Midbrain (tissue), 1 donor: Measurements from ENCODE around the gene CAST.
"Not testable (repeated sequence)": the region's sequence is repeated elsewhere in the genome, so short reads cannot be mapped to it uniquely, and the experiment has no call there.

Experiments used
- DNase-seq: peaks from one replicate; lab custom pipeline; 2025; lab: John Stamatoyannopoulos, UW

The CAST gene

GRCh38 chr5:96661855-96662724, at the start of gene CAST:
TSS of gene CAST (plus strand) at chr5:96662376. CDS start at chr5:96662423, 47 bp downstream.
- peak; percentile 61 for DNase-seq

- peak; percentile 85 for DNase-seq
Measured at GRCh38 chr5:96614110-96614691, 48.0 kb upstream of the CAST start.

GRCh38 chr5:96615223-96615622, 47.0 kb upstream of the CAST start:
- DNase-seq = no peak

- DNase-seq = no peak
Measured at GRCh38 chr5:96616801-96617200, 45.4 kb upstream of the CAST start.

- DNase-seq = not testable (repeated sequence)
Measured at GRCh38 chr5:96618311-96619016, 43.7 kb upstream of the CAST start.

- no peak for DNase-seq
Measured at GRCh38 chr5:96619946-96620345, 42.2 kb upstream of the CAST start.

GRCh38 chr5:96624596-96624995, 37.6 kb upstream of the CAST start:
- DNase-seq = no peak

GRCh38 chr5:96625365-96625764, 36.8 kb upstream of the CAST start:
- no peak for DNase-seq

GRCh38 chr5:96626956-96627355, 35.2 kb upstream of the CAST start:
- DNase-seq = no peak

- DNase-seq = no peak
Measured at GRCh38 chr5:96627792-96628398, 34.3 kb upstream of the CAST start.

GRCh38 chr5:96628406-96628805, 33.8 kb upstream of the CAST start:
- DNase-seq = no peak

GRCh38 chr5:96629774-96630173, 32.4 kb upstream of the CAST start:
- no peak for DNase-seq

GRCh38 chr5:96633820-96634219, 28.4 kb upstream of the CAST start:
- DNase-seq = no peak

- DNase-seq = no peak
Measured at GRCh38 chr5:96634881-96635280, 27.3 kb upstream of the CAST start.

- DNase-seq = no peak
Measured at GRCh38 chr5:96636046-96636445, 26.1 kb upstream of the CAST start.

GRCh38 chr5:96636594-96636993, 25.6 kb upstream of the CAST start:
- no peak for DNase-seq

GRCh38 chr5:96637196-96637595, 25.0 kb upstream of the CAST start:
- DNase-seq = no peak

- DNase-seq = no peak
Measured at GRCh38 chr5:96638561-96638960, 23.6 kb upstream of the CAST start.

GRCh38 chr5:96640696-96641095, 21.5 kb upstream of the CAST start:
- no peak for DNase-seq

GRCh38 chr5:96641368-96642280, 20.6 kb upstream of the CAST start:
- no peak for DNase-seq

GRCh38 chr5:96642281-96642640, 19.9 kb upstream of the CAST start:
- no peak for DNase-seq
